MM.1S (cell line): Measurements from ENCODE around the gene BCAS4.

Experiments used
- DNase-seq: peaks from one replicate; pipeline ENCODE4 v3.0.0-alpha.2; 2015
- H2AFZ ChIP-seq: fragments of 300-600 bp; sonication (generic); 2 replicates; pipeline ENCODE4 v1.6.0; 2016; ENCODE audit warnings: antibody characterized with exemption, low read length
- H3F3A ChIP-seq: fragments of 300-600 bp; sonication (generic); 2 replicates; pipeline ENCODE4 v1.6.1; 2016; ENCODE audit warnings: mild to moderate bottlenecking, antibody characterized with exemption, low read length, moderate library complexity, mixed read lengths; ENCODE audit not compliant: insufficient read depth
- H3K27ac ChIP-seq: fragments of 300-600 bp; sonication (generic); 2 replicates; pipeline ENCODE4 v1.5.1; 2016; ENCODE audit warnings: mild to moderate bottlenecking, low read length
- H3K27me3 ChIP-seq: fragments of 300-600 bp; sonication (generic); replicated peaks from 2 replicates; pipeline ENCODE4 v1.6.0; 2016; ENCODE audit warnings: low read length; ENCODE audit not compliant: insufficient read depth
- H3K36me3 ChIP-seq: fragments of 300-600 bp; sonication (generic); replicated peaks from 2 replicates; pipeline ENCODE4 v1.6.1; 2016; ENCODE audit warnings: mild to moderate bottlenecking, low read length, mixed read lengths; ENCODE audit not compliant: insufficient read depth
- H3K4me1 ChIP-seq: fragments of 300-600 bp; sonication (generic); 2 replicates; pipeline ENCODE4 v1.6.1; 2016; ENCODE audit warnings: low read length, mixed read lengths
- H3K4me2 ChIP-seq: fragments of 300-600 bp; sonication (generic); 2 replicates; pipeline ENCODE4 v1.6.0; 2016; ENCODE audit warnings: low read depth, low read length
- H3K4me3 ChIP-seq: fragments of 300-600 bp; sonication (generic); 2 replicates; pipeline ENCODE4 v1.5.1; 2016; ENCODE audit warnings: low read length, mixed read lengths
- H3K79me2 ChIP-seq: fragments of 300-600 bp; sonication (generic); 2 replicates; pipeline ENCODE4 v1.6.1; 2016; ENCODE audit warnings: mixed run types, low read length, mixed read lengths
- H3K9ac ChIP-seq: fragments of 300-600 bp; sonication (generic); 2 replicates; pipeline ENCODE4 v1.6.1; 2016; ENCODE audit warnings: low read length, mixed read lengths
- H3K9me2 ChIP-seq: fragments of 300-600 bp; sonication (generic); replicated peaks from 2 replicates; pipeline ENCODE4 v1.6.1; 2016; ENCODE audit warnings: mild to moderate bottlenecking, low read length, mixed read lengths; ENCODE audit not compliant: insufficient read depth
- H3K9me3 ChIP-seq: fragments of 300-600 bp; sonication (generic); replicated peaks from 2 replicates; pipeline ENCODE4 v1.6.1; 2016; ENCODE audit warnings: mild to moderate bottlenecking, low read length, mixed read lengths; ENCODE audit not compliant: insufficient read depth
- H4K20me1 ChIP-seq: fragments of 300-600 bp; sonication (generic); 2 replicates; pipeline ENCODE4 v1.6.1; 2016; ENCODE audit warnings: mild to moderate bottlenecking, low read length, moderate library complexity, mixed read lengths; ENCODE audit not compliant: insufficient read depth
- CTCF ChIP-seq: fragments of 300-600 bp; sonication (generic); IDR thresholded peaks from 2 replicates; pipeline ENCODE4 v1.5.1; 2016; ENCODE audit warnings: antibody characterized with exemption, low read length, mixed read lengths
- EZH2 ChIP-seq: fragments of 300-600 bp; sonication (generic); optimal IDR thresholded peaks from 2 replicates; pipeline ENCODE3; 2017; ENCODE audit warnings: low read depth, mild to moderate bottlenecking, antibody characterized with exemption, low read length, mixed read lengths
- EZH2phosphoT487 ChIP-seq: fragments of 300-600 bp; sonication (generic); IDR thresholded peaks from 2 replicates; pipeline ENCODE4 v1.6.1; 2018; ENCODE audit warnings: antibody characterized with exemption, low read length

BCAS4 gene

GRCh38 chr20:50845566-50846215 lies 50.8 kb downstream of the BCAS4 start:
- H3K4me2 ChIP-seq = no peak overlapping the region
- H3F3A ChIP-seq = no peaks in the 10 kb centered on the region; the same call in 1 of the 2 replicates
- no peaks in the 10 kb centered on the region for H3K36me3 ChIP-seq
- no peaks in the 10 kb centered on the region for H3K9me2 ChIP-seq
- no peak overlapping the region for H2AFZ ChIP-seq
- peaks cover 10% of the 10 kb centered on the region for H3K4me1 ChIP-seq
- TF ChIP-seq EZH2 = no peak
- no peak for TF ChIP-seq EZH2phosphoT487
- no peak for TF ChIP-seq CTCF
- H3K27ac ChIP-seq = no peak overlapping the region
- no peak for DNase-seq
- H3K9ac ChIP-seq = no peak overlapping the region
- H3K4me3 ChIP-seq = no peak overlapping the region
- H3K9me3 ChIP-seq = no peaks in the 10 kb centered on the region
- H3K79me2 ChIP-seq = no peaks in the 10 kb centered on the region
- no peaks in the 10 kb centered on the region for H4K20me1 ChIP-seq
- H3K27me3 ChIP-seq = no peaks in the 10 kb centered on the region

DNA sequence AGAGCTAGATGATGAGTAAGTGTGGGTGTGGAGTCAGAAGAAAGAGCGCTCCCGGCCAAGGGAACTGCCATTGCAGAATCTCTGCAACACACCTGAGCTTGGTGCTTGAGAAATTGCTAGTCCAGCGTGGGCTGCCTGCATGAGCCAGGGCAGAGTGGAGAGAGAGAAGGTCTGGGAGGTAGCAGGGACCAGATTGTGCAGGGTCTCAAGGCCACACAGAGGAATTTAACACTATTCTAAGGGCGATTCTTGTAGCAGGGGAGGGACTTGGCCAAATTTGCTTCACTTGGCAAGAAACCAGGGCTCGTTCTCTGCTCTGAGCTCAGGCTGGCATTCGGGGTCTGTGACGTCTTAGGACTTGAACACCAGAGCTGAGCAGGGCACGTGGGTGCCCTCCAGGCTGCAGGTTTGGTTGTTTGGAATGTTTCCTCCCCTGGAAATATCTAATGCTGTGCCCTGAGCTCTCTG lies 53.5 kb downstream of the BCAS4 start:
- Histone ChIP-seq H3K4me2 (peak overlapping the region; percentile 46; the same call in 1 of the 2 replicates), H3K4me3 (no peak overlapping the region), H4K20me1 (no peaks in the 10 kb centered on the region), H3K79me2 (no peaks in the 10 kb centered on the region), H3K9me3 (no peaks in the 10 kb centered on the region), H3K27me3 (no peaks in the 10 kb centered on the region), H3F3A (no peaks in the 10 kb centered on the region; the same call in 1 of the 2 replicates), H3K9me2 (no peaks in the 10 kb centered on the region), H3K9ac (no peak overlapping the region), H3K27ac (no peak overlapping the region), H2AFZ (no peak overlapping the region), H3K4me1 (peaks cover 10% of the 10 kb centered on the region), H3K36me3 (no peaks in the 10 kb centered on the region)
- TF ChIP-seq CTCF = no peak
- TF ChIP-seq EZH2 = no peak
- TF ChIP-seq EZH2phosphoT487 = no peak
- DNase-seq = no peak

DNA sequence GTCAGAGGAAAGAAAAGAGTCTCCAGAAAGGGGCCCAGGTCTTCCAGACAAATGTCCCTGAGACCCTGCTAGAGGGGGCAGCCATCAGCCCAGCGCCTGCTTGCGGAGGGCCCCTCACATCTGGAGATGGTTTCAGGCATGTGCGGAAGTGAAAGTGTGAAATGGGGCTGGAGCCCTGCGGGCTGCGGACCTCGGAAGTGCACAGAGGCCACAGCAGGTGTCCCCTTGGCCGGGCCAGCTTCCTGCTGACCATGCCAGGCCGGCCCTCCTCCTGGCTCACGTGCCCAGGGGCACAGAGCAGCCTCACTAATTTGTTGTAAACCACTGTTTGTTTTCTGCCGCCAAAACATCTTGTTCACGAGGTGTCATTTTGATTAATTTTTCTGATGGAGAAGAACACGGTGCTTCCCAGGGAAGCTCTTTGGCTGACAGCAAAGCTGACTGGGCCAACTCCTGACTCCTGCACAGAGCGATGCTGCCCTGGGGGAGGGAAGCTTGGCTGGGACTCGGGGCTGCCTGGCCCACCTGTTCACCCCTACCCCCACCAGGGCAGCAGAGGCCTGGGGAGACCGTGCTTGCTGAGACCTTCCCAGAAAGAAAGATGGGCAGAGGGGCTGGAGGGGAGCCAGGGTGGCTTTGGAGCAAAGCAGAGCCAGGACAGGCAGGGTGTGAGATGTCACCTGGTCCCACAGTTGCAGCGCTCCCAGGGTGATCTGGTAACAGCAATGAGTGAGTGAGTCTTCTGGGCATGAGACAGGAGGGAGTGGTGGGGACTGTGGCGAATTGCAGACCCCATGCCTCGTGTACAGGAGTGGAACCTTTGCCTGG lies 54.2 kb downstream of the BCAS4 start:
- no peaks in the 10 kb centered on the region for H3K36me3 ChIP-seq
- no peak overlapping the region for H3K9ac ChIP-seq
- no peaks in the 10 kb centered on the region; the same call in 1 of the 2 replicates for H3F3A ChIP-seq
- 0 out of 2 replicates have a peak overlapping the region, but pooled peaks have one; percentile 16 for H2AFZ ChIP-seq
- no peaks in the 10 kb centered on the region for H3K9me2 ChIP-seq
- no peaks in the 10 kb centered on the region for H3K27me3 ChIP-seq
- no peak overlapping the region for H3K4me3 ChIP-seq
- peak overlapping the region; percentile 46 for H3K4me2 ChIP-seq
- peaks cover 10% of the 10 kb centered on the region for H3K4me1 ChIP-seq
- H3K27ac ChIP-seq = no peak overlapping the region
- DNase-seq = peak; percentile 16
- no peaks in the 10 kb centered on the region for H4K20me1 ChIP-seq
- no peaks in the 10 kb centered on the region for H3K9me3 ChIP-seq
- H3K79me2 ChIP-seq = no peaks in the 10 kb centered on the region
- TF ChIP-seq CTCF = no peak
